ENCODE measurements around the gene DOCK2. TPM values are rescaled to one million over a fixed set of nuclear protein-coding genes. Genes with fewer than 3 reads are reported as not detected.

The DOCK2 gene
- total RNA-seq, 4 donors from 2014 or later = 0.32 to 5.3 (median 2.7) TPM

DNA sequence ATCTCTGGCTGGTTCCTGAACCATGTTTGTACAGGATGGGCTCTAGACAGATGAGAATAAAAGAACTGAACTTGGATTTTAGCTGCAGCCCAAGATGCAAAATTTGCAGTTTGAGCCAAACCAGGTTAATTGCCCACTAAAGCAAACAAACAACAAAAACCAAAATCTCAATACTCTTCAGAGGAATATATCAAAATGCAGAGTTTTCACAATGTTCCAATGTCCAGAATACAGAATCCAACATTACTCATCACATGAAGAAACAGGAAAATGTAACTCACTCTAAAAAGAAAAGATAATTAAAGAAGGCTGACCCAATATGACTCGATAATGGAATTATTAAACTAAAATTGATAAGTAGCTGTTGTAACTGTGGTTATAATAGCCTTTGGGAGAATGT lies 489.0 kb downstream of the DOCK2 start:
- in situ Hi-C loops (cut with MboI; ENCODE audit: low sequenced_read_pairs in 4 of 4) (no loop called here), intact Hi-C loops (cut with DNase I; ENCODE audit: low total_unique reads) (no loop called here)
- TF ChIP-seq, protein P1, sequence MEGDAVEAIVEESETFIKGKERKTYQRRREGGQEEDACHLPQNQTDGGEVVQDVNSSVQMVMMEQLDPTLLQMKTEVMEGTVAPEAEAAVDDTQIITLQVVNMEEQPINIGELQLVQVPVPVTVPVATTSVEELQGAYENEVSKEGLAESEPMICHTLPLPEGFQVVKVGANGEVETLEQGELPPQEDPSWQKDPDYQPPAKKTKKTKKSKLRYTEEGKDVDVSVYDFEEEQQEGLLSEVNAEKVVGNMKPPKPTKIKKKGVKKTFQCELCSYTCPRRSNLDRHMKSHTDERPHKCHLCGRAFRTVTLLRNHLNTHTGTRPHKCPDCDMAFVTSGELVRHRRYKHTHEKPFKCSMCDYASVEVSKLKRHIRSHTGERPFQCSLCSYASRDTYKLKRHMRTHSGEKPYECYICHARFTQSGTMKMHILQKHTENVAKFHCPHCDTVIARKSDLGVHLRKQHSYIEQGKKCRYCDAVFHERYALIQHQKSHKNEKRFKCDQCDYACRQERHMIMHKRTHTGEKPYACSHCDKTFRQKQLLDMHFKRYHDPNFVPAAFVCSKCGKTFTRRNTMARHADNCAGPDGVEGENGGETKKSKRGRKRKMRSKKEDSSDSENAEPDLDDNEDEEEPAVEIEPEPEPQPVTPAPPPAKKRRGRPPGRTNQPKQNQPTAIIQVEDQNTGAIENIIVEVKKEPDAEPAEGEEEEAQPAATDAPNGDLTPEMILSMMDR (IDR thresholded peaks at IDR 0.05 in 4 of 5, conservative IDR thresholded peaks at IDR 0.05 in 1 of 5) = no peak
- no peak for TF ChIP-seq POLR2A (IDR thresholded peaks at IDR 0.05)
- Histone ChIP-seq H3K9me3 (no peaks in the 10 kb centered on the region), H3K27me3 (no peaks in the 10 kb centered on the region), H3K36me3 (no peaks in the 10 kb centered on the region), H3K27ac (no peak overlapping the region), H3K4me1 (no peaks in the 10 kb centered on the region), H3K4me3 (no peak overlapping the region)
- ATAC-seq (no peak), DNase-seq (no peak)

DNA sequence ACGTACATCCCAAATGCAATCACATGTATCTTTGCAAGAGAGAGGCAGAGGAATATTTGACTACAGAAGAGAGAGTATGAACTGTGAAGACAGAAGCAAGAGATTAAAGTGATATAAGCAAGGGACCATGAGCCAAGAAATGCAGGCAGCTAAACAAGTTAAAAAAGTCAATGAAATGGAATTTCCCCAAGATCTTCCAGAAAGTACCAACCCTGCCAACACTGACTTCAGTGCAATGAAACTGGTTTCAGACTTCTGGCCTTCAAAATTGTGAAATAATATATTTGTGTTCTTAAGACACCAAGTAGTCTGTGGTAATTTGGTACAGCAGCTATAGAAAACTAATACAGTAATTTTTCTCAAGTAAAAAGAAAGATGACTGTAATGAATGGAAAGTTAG lies 489.6 kb downstream of the DOCK2 start:
- DNase-seq = no peak
- ATAC-seq = no peak

DNA sequence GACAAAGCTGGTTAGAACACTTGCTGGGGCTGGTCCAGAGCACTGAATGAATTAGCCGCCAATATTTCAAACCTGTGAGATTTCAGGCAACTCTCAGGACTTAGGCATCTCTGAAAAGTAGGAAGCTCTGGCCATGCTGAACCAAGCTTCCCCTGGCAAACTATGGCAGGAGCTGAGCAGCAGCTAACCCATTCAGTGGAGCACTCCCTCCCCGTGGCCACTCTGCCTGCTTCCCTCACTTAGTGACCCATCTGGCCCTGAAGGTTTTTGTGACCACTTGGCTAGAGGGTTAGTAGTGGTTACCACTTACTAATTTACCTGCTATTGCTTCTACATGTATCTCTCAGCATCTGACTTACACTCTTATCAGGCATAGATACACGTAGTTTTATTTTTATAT lies 494.2 kb downstream of the DOCK2 start:
- no peaks in the 10 kb centered on the region for H3K9me3 ChIP-seq
- H3K4me3 ChIP-seq = no peak overlapping the region
- DNase-seq (no peak), ATAC-seq (no peak)
- TF ChIP-seq, protein P1 (IDR thresholded peaks at IDR 0.05 in 4 of 5, conservative IDR thresholded peaks at IDR 0.05 in 1 of 5) = no peak
- no peak for TF ChIP-seq POLR2A (IDR thresholded peaks at IDR 0.05)
- H3K36me3 ChIP-seq = no peaks in the 10 kb centered on the region
- H3K27ac ChIP-seq = no peak overlapping the region
- intact Hi-C loops (cut with DNase I; ENCODE audit: low total_unique reads) = no loop called here
- no peaks in the 10 kb centered on the region for H3K4me1 ChIP-seq
- no peaks in the 10 kb centered on the region for H3K27me3 ChIP-seq
- in situ Hi-C loops (cut with MboI; ENCODE audit: low sequenced_read_pairs in 4 of 4) = no loop called here

More for the DNA sequence above, 489.6 kb downstream of the DOCK2 start:
- Histone ChIP-seq H3K4me3 (no peak overlapping the region), H3K27ac (no peak overlapping the region), H3K36me3 (no peaks in the 10 kb centered on the region), H3K9me3 (no peaks in the 10 kb centered on the region), H3K4me1 (no peaks in the 10 kb centered on the region), H3K27me3 (no peaks in the 10 kb centered on the region)
- in situ Hi-C loops (cut with MboI; ENCODE audit: low sequenced_read_pairs in 4 of 4) = no loop called here
- intact Hi-C loops (cut with DNase I; ENCODE audit: low total_unique reads) = no loop called here
- TF ChIP-seq POLR2A (IDR thresholded peaks at IDR 0.05) = no peak
- TF ChIP-seq, protein P1 (IDR thresholded peaks at IDR 0.05 in 4 of 5, conservative IDR thresholded peaks at IDR 0.05 in 1 of 5) = no peak

DNA sequence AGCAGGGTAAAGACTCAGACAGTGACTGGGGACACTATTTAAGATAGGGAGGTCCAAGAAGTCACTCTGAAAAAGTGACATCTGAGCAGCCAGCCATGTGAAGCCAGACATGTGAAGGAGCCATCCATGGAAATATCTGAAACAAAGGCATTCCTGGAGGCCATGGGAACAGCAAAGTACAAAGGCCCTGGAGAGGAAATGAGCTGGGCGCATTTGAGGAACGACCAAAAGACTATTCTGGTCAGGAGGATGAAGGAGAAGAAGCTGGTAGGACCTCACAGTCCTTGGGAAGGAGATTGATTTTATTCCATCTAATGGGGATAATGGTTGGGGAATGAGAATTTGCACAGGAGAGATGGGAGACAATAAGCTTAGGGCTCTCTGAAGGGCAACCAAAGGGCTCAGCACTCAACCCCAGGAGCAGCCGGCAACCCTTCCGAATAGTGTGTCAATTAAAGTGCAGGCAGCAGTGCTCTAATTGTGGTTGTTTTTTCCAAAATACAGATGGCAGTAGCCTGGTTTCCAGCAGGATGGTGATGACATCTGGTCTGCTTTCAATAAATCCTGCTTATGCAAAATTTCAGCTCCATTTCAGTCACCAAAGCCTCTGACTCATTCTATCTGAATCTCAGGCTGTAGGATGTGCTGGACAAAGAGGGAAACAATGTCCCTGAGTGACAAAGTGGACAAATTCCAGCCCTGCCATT lies 495.3 kb downstream of the DOCK2 start:
- in situ Hi-C loops (cut with MboI; ENCODE audit: low sequenced_read_pairs in 4 of 4) = no loop called here
- intact Hi-C loops (cut with DNase I; ENCODE audit: low total_unique reads) = no loop called here
- ATAC-seq (no peak), DNase-seq (no peak)
- no peak overlapping the region for H3K4me3 ChIP-seq
- no peaks in the 10 kb centered on the region for H3K36me3 ChIP-seq
- no peak overlapping the region for H3K27ac ChIP-seq
- no peaks in the 10 kb centered on the region for H3K9me3 ChIP-seq
- TF ChIP-seq, protein P1 (IDR thresholded peaks at IDR 0.05 in 4 of 5, conservative IDR thresholded peaks at IDR 0.05 in 1 of 5) = no peak
- TF ChIP-seq POLR2A (IDR thresholded peaks at IDR 0.05) = no peak
- no peaks in the 10 kb centered on the region for H3K4me1 ChIP-seq
- no peaks in the 10 kb centered on the region for H3K27me3 ChIP-seq

MicroRNAs within 50 kb of the gene (microRNA counts, 767-probe panel; counts per million panel counts)
- 8,192 to 8,701 counts per million in 2 donors for microRNA hsa-miR-378e

Small RNA genes lying within 50 kb of the gene (microRNA-seq; reads per million reads assigned to microRNA genes)
- gene MIR378E (ENCODE audit: borderline replicate concordance in 2 of 2) = 0 to 0.85 reads per million in 2 donors

Other genes with a start within 250 kb of the DOCK2 start
- 1 to 10 TPM in 3 of 4 donors, under 1 TPM in 1; 0.78 to 4.6 (median 3.2) TPM for gene SPDL1, start 53.5 kb upstream of the DOCK2 start, total RNA-seq